Hepatocyte (in vitro differentiated cells): ENCODE results near the gene FEM1A. TPM values are rescaled to one million over a fixed set of nuclear protein-coding genes. Genes with fewer than 3 reads are reported as not detected.

ENCODE experiments used
- DNase-seq: peaks from one replicate; pipeline ENCODE4 v3.0.0-alpha.2; 2016; ENCODE audit warnings: low spot score
- H2AFZ ChIP-seq: fragments of 200-600 bp; sonication (generic); 2 replicates; pipeline ENCODE4 v1.6.0; 2016; ENCODE audit warnings: antibody characterized with exemption, mild to moderate bottlenecking
- H3K27ac ChIP-seq: fragments of 200-600 bp; sonication (generic); 2 replicates; pipeline ENCODE4 v1.5.1; 2016; ENCODE audit warnings: mild to moderate bottlenecking
- H3K27me3 ChIP-seq: fragments of 200-600 bp; sonication (generic); 2 replicates; pipeline ENCODE4 v1.6.1; 2016
- H3K36me3 ChIP-seq: fragments of 200-600 bp; sonication (generic); replicated peaks from 2 replicates; pipeline ENCODE4 v1.5.1; 2016; ENCODE audit warnings: low read depth; ENCODE audit not compliant: insufficient read depth
- H3K4me1 ChIP-seq: fragments of 200-600 bp; sonication (generic); 2 replicates; pipeline ENCODE4 v1.5.1; 2016; ENCODE audit warnings: mild to moderate bottlenecking, moderate library complexity; ENCODE audit not compliant: insufficient read depth
- H3K4me2 ChIP-seq: fragments of 200-600 bp; sonication (generic); 2 replicates; pipeline ENCODE4 v1.6.0; 2016
- H3K4me3 ChIP-seq: fragments of 200-600 bp; sonication (generic); 2 replicates; pipeline ENCODE4 v1.5.1; 2016; ENCODE audit warnings: mild to moderate bottlenecking
- H3K79me2 ChIP-seq: fragments of 200-600 bp; sonication (generic); 2 replicates; pipeline ENCODE4 v1.6.0; 2017; ENCODE audit warnings: mild to moderate bottlenecking
- H3K9me2 ChIP-seq: fragments of 200-600 bp; sonication (generic); replicated peaks from 2 replicates; pipeline ENCODE4 v1.6.0; 2017; ENCODE audit warnings: mild to moderate bottlenecking; ENCODE audit not compliant: insufficient read depth
- H3K9me3 ChIP-seq: fragments of 200-600 bp; sonication (generic); 2 replicates; pipeline ENCODE4 v1.5.1; 2016; ENCODE audit warnings: low read depth, mild to moderate bottlenecking
- H4K20me1 ChIP-seq: fragments of 200-600 bp; sonication (generic); 2 replicates; pipeline ENCODE4 v1.6.0; 2016; ENCODE audit warnings: mild to moderate bottlenecking; ENCODE audit not compliant: insufficient read depth, poor library complexity, severe bottlenecking
- CTCF ChIP-seq: fragments of 200-600 bp; sonication (generic); IDR thresholded peaks from 2 replicates; pipeline ENCODE4 v1.5.1; 2016; ENCODE audit warnings: antibody characterized with exemption, mild to moderate bottlenecking; ENCODE audit not compliant: poor library complexity
- EZH2 ChIP-seq: fragments of 200-600 bp; sonication (generic); IDR thresholded peaks from 2 replicates; pipeline ENCODE4 v1.6.1; 2016; ENCODE audit warnings: antibody characterized with exemption, mild to moderate bottlenecking, borderline replicate concordance
- EZH2phosphoT487 ChIP-seq: fragments of 200-600 bp; sonication (generic); IDR thresholded peaks from one replicate; pipeline ENCODE4 v1.6.1; 2018; ENCODE audit warnings: antibody characterized with exemption, mild to moderate bottlenecking, low read depth, moderate library complexity; ENCODE audit not compliant: unreplicated experiment, severe bottlenecking
- WGBS: methylation state at CpG from one replicate; pipeline ENCODE4 v1.1.6; 2016; ENCODE audit warnings: low lambda C conversion rate; ENCODE audit errors: missing lambda C conversion rate; 5-methylcytosine and 5-hydroxymethylcytosine counted together
- polyA plus RNA-seq: library from polyadenylated mRNA; unstranded; fragments of >200 nt; fragmentation: Nextera tagmentation; extraction: Ambion mirVana; gene quantifications from 2 replicates; pipeline ENCODE4 v1.2.1, GENCODE V29; 2016
- total RNA-seq: library from RNA; depleted of rRNA; stranded (reverse); fragments of >200 nt; gene quantifications from 2 replicates; pipeline ENCODE4 v1.2.3, GENCODE V29; 2014

Gene FEM1A
- total and polyA plus RNA-seq, 2 experiments from 2014 or later = 1.3 to 9.2 TPM

- Histone ChIP-seq H3K4me1 (no peaks in the 10 kb centered on the region), H3K36me3 (no peaks in the 10 kb centered on the region), H3K79me2 (no peaks in the 10 kb centered on the region), H3K27me3 (no peaks in the 10 kb centered on the region), H3K27ac (no peak overlapping the region), H3K4me2 (no peak overlapping the region), H3K4me3 (no peak overlapping the region), H2AFZ (no peak overlapping the region), H3K9me2 (no peaks in the 10 kb centered on the region), H4K20me1 (no peaks in the 10 kb centered on the region), H3K9me3 (no peaks in the 10 kb centered on the region)
- TF ChIP-seq EZH2 (no peak), EZH2phosphoT487 (no peak)
- no peak for DNase-seq
- WGBS = 83% methylated on average over 8 of the region's 8 CpGs
Observed at GRCh38 chr19:4745986-4746385, 45.5 kb upstream of the FEM1A start.

- Histone ChIP-seq H4K20me1 (no peaks in the 10 kb centered on the region), H3K4me3 (no peak overlapping the region), H3K9me2 (no peaks in the 10 kb centered on the region), H3K79me2 (no peaks in the 10 kb centered on the region), H3K27me3 (no peaks in the 10 kb centered on the region), H3K4me1 (no peaks in the 10 kb centered on the region), H3K36me3 (no peaks in the 10 kb centered on the region), H3K9me3 (no peaks in the 10 kb centered on the region), H2AFZ (no peak overlapping the region), H3K4me2 (no peak overlapping the region), H3K27ac (no peak overlapping the region)
- WGBS = 57% methylated on average over 11 of the region's 11 CpGs
- TF ChIP-seq EZH2phosphoT487 = no peak
- no peak for TF ChIP-seq CTCF
- no peak for TF ChIP-seq EZH2
- no peak for DNase-seq
Observed at GRCh38 chr19:4748185-4748584, 43.3 kb upstream of the FEM1A start.

GRCh38 chr19:4748589-4748988 lies 42.9 kb upstream of the FEM1A start:
- Histone ChIP-seq H4K20me1 (no peaks in the 10 kb centered on the region), H3K4me1 (no peaks in the 10 kb centered on the region), H3K27me3 (no peaks in the 10 kb centered on the region), H3K4me2 (no peak overlapping the region), H3K9me3 (no peaks in the 10 kb centered on the region), H3K36me3 (no peaks in the 10 kb centered on the region), H3K27ac (no peak overlapping the region), H3K9me2 (no peaks in the 10 kb centered on the region), H3K4me3 (no peak overlapping the region), H3K79me2 (no peaks in the 10 kb centered on the region), H2AFZ (no peak overlapping the region)
- WGBS = 83% methylated on average over 9 of the region's 9 CpGs
- TF ChIP-seq CTCF (no peak), EZH2phosphoT487 (no peak), EZH2 (no peak)
- no peak for DNase-seq

GRCh38 chr19:4749870-4750590 lies 41.5 kb upstream of the FEM1A start:
- Histone ChIP-seq H2AFZ (no peak overlapping the region), H3K4me1 (no peaks in the 10 kb centered on the region), H3K27ac (no peak overlapping the region), H3K4me2 (no peak overlapping the region), H3K9me2 (no peaks in the 10 kb centered on the region), H3K79me2 (no peaks in the 10 kb centered on the region), H3K4me3 (no peak overlapping the region), H3K9me3 (no peaks in the 10 kb centered on the region), H4K20me1 (no peaks in the 10 kb centered on the region), H3K27me3 (no peaks in the 10 kb centered on the region), H3K36me3 (no peaks in the 10 kb centered on the region)
- TF ChIP-seq CTCF (no peak), EZH2phosphoT487 (no peak), EZH2 (no peak)
- 92% methylated on average over 17 of the region's 18 CpGs for WGBS
- DNase-seq = no peak
